ENCODE results near the gene CACNA1E.

Gene CACNA1E

DNA sequence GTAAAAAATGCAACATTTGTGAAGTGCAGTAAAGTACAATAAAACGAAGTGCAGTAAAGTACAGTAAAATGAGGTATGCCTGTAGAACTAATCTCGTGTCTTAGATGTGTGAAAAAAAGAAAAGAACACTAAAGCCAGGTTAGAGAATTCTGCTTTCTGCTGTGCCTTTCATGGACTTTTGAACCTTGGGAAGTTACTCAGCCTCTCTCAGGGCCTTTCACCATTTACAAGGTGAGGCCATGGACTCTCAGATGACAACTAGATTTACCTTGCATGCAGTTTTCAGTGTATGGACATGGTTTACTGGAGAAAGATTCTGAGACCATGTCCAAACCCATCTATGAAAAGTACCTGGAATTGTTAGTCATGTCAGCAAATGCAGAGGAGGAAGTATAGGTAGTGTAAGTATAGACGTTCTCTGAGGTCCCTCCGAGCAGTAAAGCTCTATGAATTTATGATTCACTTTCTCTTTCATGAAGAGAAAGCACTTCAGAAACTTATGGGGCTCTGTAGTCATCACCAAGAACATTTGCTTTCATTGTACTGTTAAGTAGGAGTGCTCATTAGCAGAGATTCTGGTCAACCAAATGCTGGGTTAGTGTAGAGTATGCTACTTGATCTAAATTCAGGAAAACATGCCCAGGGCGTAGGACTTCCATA lies 143.1 kb downstream of the CACNA1E start:
- no peak for DNase-seq

DNA sequence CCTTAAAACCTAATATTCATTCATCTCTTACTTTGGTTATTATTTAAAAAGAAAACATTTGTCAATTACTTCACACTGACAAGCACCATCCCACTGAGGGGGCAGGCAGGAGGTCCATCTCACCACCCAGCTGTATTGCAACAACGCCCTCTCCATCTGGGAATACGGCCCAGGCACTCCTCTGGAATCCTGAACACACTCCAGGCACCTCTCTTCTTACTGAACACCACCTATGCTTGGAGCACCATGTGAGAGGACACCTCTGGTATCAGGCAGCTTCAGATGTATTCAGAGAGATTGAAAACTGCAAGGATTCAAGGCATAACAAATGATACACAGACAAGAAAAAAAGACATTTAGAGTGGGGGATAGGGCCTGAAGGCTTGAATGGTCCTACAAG lies 147.1 kb downstream of the CACNA1E start:
- no peak for DNase-seq

DNA sequence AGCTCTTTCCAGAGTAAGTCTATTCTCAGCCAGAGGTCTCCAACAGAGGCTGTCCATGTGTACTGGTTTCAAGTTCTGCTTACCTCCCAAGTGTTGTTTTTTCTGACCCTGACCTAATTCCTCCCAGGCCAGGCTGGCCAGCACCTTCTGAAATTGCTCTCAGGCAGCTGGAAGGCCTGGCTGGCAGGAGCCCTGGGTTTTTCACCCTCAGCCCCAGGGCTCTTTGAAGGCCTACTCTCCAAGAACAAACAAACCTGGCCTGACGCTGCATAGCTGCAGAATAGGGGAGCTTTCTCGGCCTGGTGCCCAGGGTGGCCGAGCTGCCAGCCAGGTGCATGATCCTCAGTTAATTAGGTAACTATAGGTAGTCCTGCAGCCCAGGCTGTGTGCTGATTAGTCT lies 147.5 kb downstream of the CACNA1E start:
- no peak for DNase-seq

DNA sequence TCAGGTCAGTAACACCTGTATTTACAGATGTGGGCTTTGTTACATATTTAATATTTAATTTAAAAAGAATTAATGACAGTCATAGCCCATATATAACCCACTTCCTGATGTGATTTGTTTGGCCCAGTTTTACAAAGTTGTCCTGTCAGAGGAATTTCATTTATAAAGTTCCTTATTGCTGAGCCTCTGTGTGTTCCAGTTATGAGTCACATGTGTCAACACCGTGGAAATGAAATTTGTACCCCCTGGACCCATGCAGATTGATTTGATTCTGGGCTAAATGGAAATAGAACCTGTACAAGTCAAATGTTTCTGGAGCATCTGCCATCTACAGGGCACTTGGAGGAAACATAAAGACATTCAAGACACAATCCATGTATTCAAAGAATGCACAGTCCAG lies 149.2 kb downstream of the CACNA1E start:
- no peak for DNase-seq

DNA sequence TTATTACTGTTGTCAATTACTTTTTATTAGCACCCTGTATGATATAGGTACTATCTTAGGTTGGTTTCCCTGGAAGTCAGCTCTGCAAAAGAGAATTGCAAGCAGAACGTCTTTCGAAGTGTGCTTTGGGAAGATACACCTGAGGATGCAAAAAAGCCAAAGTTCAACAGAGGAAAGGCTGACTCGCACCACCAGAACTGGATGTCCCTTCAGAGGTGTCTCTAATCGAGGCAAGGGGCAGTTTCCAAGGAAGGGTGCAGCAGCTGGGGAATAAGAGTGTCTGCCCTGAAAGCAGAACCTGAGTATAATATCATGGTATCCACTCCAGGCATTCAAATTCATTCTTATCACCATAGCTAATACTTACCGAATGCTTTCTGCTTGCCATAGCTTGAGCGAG lies 149.6 kb downstream of the CACNA1E start:
- DNase-seq, result no peak

DNA sequence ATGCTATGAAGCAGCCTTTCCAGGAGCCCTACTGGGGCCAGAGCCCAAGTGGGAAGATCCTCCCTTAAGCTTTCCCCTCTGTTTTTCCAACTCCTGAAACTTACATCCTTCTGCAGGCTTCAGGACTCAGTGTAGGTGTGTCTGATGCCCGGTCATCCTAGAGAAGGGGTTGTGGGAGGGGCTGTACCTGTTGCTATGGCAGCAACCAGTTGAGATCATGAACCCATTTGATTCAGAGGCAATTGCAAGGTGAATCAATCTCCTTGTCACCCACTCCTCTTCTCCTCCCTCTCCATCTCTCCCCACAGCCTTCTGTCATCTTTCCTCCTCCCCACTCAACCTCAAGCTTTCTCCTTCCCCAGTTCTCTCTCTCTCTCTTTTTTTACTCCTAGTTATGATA lies 151.8 kb downstream of the CACNA1E start:
- peak in 3 of 56 donors; percentile 16 to 37 (median 36) for DNase-seq

DNA sequence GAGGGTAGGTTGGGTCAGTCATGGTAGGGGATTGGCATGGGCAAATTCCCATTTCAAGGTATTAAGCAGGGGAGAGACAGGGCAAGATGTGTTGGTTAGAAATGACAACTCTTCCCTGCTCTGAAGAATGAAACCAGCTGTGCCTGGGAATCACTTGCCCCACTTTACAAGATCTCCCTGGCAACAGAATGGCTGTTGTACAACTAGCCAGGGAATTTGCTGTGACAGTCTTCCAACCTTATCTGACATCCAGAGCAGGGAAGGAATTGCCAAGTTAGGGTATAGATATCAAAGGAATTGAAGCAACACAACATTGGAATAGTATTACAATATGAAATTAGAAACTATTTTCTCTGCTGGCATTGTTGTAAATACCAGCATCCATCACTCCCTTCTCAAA lies 154.7 kb downstream of the CACNA1E start:
- no peak for DNase-seq

DNA sequence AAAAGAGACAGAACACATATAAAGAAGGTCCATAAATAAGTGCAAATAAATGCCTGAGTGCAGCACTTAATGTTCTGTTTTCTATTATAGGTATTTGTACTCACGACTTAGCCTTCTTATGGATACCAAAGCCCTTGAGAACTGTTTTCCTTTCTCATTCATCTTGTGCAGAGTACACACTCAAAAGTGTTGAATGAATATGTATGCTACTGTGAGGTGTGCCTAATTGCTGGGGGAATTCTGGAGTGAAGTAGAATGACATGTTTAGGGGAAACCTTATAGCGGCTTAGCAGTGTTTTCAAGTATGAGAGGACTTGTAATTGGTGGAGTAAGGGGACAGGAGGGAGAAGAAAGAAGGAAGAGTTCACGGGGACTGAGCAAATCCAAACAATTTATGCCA lies 157.6 kb downstream of the CACNA1E start:
- DNase-seq, result no peak

DNA sequence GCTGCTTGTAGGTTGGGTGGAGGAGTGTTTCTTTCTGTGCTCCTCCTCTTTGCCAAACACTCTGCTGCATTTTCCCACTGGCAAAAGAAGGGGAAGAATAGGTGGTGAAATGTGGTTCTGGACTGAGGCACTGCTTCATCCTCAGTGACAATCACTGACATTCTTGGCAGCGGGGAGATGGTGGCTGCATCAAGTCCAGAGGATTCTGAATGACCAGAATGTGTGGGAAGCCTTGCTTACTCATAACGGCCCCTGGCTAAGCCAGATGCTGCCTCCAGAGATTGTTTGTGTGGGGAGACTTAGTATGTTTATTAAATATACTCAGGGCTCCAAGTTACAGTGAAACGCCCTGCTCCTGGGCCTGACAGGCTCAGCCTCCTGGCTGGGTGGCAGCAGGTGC lies 160.3 kb downstream of the CACNA1E start:
- no peak for DNase-seq

DNA sequence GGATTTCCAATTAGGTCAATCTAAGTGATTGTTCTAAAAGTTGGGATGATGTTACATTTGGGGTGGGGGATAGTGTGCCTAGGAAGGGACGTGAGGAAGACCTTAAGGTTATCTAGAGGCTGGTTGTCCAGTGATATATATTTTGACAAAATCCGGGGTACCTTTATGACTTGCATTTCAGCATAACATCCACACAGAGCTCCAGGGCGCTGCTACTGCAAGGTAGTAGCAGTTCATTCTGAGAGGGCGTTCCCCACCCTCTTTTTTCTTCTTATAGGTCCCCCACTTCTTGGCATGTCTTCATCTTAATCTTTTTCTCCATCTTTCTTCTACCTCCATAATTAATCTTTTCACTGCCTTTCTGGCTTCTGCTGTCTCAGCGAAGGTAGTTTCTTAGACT lies 161.9 kb downstream of the CACNA1E start:
- peak in 2 of 56 donors; percentile 12 for DNase-seq

DNA sequence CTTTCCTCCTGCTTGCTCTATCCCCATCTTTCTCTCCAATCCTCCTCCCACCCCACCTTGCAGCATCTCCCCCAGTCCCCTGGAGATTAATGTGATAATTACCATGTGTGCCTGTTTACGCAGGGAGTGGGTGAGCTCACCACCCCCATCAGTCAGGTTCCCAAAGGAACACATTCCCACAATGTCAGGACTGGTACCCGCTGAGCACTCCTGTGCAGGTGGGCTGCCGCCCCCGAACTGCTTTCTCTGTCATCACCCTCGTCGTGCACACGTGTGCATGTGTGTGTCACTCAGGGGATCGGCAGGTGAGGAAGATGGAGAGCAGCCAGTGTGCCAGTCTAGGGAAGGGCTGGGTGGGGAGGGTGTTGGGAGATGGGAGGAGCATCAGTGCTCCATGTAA lies 163.4 kb downstream of the CACNA1E start:
- DNase-seq, result peak in 35 of 56 donors; percentile 5 to 83 (median 53)

DNA sequence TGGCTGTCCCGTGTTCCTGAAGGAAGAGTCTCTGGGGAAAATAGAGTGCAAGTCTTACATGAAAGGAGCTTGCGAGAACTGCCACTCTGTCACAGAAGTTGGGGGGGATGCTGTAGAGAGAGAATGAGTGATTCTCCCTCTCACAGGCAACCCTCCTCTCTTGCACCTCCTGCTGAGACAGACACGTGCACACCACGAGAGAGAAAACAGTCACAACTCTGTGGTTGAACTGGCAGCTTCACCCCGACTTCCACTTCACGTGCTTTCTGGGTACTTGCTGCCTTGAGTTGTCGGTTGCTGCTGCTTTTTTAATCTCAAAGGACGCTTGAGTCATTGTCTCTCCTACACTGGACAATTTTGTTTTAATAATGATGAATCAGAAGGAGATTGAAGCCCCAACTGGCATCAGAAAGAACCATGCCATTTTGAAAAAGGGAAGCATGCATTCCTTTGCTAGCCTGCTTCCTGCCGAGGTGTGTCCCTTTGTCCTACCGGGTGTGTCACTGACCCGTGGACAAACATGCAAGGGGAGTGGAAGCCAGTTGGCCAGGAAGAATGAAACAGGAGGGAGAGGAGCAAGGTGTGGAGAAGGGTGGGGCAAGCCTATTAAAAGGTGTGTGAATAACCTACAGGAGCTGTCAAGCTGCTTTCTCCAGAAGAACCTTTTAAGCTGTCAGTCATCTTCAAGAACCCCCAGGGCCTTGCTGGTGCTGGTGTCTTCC lies 164.2 kb downstream of the CACNA1E start:
- DNase-seq, result peak in 26 of 56 donors; percentile 12 to 76 (median 50)

DNA sequence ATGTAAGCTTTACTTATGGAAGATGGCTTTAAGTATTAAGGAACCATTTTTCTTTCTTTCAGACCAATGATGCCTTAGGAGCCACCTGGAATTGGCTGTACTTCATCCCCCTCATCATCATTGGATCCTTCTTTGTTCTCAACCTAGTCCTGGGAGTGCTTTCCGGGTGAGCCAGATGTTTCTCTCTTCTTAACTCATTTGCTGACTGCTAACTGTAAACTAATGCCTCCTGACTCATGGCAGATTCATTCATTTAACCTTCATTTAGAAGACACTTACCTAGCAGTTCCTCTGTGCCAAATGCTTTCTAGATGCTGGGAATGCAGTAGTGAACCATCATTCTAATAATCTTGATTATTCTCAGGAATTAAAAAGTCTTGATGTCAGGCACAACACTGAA lies 168.0 kb downstream of the CACNA1E start:
- no peak for DNase-seq

DNA sequence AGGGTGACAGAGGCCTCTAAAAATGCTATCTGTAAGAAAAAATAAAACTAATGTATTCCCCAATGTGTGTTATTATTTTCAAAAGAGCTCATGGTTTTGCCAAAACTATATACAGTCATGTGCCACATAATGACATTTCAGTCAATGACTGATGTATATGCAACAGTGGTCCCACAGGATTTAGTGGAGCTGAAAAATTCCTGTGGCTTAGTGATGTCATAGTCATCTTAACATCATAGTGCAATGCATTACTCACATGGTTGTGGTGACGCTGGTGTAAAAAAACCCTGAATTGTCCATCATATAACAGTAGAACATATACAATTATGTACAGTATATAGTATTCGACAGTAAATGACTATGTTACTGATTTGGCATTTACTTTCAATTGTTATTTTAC lies 172.4 kb downstream of the CACNA1E start:
- no peak for DNase-seq

DNA sequence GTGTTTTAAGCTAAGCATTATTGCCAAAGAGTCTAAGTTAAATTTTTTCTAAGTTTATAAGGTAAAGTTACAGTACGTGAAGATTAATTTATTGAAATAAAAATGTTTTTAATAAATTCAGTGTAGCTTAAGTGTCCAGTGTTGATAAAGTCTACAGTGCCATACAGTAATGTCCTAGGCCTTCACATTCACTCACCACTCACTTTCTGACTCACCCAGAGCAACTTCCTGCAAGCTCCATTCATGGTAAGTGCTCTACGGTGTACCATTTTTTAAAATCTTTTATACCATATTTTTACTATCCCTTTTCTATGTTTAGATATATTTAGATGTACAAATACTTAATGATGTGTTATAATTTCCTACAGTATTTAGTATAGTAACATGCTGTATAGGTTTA lies 173.2 kb downstream of the CACNA1E start:
- no peak for DNase-seq

DNA sequence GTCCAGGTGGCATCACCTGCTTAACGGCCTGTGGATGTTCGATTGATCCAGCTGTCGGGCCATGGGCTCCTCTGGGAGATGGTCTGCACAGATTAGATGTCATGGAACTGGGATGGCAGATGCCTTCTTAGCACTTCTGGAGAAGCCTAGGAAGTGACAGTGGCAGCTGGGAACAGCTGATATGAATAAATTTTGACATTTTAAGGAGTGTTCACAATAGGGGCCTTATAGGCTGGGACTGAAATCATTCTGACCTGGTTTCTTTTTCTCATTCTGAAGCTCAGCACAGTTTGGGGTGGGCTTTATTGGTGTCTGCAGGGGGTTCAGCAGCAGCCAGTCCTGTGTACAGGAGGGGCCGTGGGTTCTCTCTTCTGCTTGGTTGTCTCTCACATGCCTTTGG lies 175.3 kb downstream of the CACNA1E start:
- no peak for DNase-seq

DNA sequence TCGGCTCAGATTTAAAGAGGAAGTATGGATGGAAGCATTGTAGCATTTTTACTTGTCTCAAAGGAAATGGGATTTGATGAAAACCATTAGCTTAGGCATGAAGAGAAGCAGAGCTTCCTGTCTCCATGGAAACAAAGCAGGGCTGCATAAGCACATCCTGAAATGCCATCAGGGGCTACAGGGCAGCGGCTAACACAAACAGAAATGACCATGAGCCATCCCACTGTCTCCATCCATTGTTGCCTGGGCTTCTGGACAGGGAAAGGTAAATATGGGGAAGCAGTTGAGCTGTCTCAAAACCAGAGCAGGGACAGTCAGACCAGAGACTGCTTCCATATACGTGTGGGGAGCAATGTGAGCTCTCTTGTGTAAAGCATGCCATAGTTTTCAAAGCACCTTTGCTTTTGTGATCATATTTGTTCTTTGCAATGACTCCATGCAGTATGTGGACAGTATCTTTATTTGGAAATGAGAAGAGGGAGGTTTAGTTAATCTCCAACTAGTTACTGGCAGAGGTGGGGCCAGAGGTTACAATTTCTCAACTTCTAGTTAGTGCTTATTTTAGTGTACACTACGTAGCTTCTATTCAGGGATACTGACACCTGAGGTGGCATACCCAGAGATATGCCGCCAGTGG lies 176.1 kb downstream of the CACNA1E start:
- DNase-seq, result no peak

DNA sequence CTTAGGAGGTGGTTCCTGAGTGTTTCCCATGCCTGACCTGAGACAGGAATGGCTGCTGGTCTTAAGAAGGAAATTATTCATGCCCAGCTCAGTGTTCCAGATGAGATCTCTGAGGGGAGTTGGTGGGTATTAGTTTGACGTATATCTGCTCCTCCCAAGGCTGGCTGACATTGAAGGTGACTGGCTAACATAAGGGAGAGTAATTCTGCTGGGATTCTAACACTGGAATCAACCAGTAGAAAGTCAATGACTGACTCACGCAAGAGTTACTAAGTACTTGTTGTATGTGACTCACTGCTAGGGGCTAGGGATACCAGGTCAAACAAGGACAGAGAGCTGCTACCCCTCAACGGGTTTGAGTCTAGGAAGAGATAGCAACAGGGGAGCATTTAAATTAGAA lies 177.3 kb downstream of the CACNA1E start:
- DNase-seq, result no peak

DNA sequence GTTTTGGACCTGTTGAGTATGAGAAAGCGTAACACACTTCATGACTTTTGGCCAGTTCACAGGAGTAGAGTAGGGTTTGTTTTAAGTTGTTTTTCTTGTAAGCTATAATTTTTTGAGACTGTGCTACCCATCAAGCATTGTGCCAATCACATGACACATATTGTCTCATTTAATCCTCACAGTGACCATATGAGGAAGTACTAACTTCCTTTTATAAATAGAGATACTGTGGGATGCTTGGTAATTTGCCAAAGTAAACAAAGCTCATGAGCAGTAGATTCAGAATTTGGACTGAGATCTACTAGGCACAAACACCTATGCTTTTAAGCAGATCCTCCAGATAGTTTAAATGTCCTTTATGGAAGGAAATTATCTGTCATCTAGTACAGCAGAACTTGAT lies 178.3 kb downstream of the CACNA1E start:
- DNase-seq, result no peak

DNA sequence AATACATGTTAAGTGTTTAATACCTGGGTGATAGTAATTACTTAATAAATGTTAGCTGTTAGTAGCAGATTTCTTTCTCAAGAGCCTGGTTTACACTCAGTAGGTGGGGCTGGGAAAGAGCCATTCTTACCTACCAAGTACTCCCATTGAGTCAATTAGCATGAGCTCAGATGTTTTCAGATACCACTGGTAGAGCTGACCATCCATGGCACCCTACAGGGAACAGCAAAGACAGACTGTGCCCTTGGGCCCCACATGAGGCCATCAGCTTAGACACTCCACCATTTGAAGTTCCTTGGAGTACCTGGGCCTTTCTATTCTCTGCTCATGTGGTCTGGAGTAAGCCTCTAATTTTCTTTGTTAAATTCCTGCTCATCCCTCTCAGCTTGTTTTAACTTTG lies 179.3 kb downstream of the CACNA1E start:
- DNase-seq, result no peak

DNA sequence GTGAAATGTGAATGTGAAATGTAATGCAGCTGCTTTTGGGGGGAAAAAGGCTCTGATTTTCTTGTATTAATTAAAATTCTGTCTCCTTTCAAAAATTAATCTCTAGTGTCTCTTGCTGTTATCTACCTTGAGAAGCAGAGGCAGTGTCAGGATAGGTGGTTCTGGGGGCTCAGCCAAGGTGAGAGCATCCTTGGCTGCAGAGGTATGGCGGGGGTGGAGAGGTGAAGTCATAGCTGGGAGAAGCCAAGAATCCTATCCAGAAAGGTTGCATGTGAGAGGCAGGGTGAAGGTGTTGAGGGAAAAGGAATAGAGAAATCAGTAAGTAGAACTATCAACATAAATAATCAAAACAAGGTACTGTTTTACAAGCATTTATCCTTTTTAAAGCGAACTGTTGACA lies 181.2 kb downstream of the CACNA1E start:
- DNase-seq, result peak in 1 of 56 donors; percentile 18

DNA sequence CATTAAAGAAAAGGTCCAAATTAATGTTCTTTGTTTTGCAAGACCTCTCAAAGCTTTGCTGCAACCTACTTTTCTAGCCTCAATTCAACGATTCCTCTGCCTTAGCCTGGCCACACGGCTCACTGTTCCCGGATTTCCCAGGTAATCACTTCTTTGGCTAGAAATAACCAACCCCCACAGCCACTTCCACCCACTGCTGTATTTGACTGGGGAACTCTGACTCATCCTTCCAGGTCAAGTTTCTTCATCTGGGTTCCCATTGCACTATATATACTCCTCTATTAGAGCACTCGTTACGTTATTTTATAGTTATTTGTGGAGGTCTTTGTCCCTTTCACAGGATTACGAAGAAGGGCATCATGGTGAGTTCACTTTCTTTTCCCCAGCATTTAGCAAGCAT lies 185.9 kb downstream of the CACNA1E start:
- peak in 10 of 56 donors; percentile 6 to 30 (median 17) for DNase-seq

DNA sequence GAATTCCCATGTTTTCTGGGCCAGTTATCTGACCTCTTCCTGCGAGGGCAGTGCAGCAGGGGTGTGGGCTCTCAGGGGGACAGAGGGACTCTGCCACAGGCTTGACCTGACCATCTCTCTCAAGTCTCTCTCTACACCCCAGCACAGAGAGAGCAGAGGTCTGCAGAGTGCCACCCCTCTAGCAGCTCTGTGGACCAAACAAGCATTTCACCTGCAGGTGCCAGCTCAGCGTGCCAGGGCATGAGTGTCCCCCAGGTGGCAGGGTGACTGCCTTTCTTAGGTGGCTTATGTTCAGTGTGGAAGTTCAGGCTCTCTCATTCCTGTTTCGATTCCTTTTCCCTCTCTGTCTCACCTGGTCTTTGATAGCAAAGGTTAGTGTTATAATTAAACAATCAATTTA lies 191.3 kb downstream of the CACNA1E start:
- DNase-seq, result no peak

Data from nucleus accumbens (tissue), 56 donors.